GM12875 (cell line): ENCODE results near the gene APP.

Experiments used
- H3K4me3 ChIP-seq: one replicate; pipeline ENCODE4 v1.5.1; 2011; ENCODE audit warnings: low read depth, low read length, control low read depth
- CTCF ChIP-seq: IDR thresholded peaks from 2 replicates; pipeline ENCODE4 v1.5.1; 2011; ENCODE audit warnings: low read depth, mild to moderate bottlenecking, control low read depth, inconsistent platforms, low read length, moderate library complexity, borderline replicate concordance; ENCODE audit not compliant: insufficient read depth

APP gene

DNA sequence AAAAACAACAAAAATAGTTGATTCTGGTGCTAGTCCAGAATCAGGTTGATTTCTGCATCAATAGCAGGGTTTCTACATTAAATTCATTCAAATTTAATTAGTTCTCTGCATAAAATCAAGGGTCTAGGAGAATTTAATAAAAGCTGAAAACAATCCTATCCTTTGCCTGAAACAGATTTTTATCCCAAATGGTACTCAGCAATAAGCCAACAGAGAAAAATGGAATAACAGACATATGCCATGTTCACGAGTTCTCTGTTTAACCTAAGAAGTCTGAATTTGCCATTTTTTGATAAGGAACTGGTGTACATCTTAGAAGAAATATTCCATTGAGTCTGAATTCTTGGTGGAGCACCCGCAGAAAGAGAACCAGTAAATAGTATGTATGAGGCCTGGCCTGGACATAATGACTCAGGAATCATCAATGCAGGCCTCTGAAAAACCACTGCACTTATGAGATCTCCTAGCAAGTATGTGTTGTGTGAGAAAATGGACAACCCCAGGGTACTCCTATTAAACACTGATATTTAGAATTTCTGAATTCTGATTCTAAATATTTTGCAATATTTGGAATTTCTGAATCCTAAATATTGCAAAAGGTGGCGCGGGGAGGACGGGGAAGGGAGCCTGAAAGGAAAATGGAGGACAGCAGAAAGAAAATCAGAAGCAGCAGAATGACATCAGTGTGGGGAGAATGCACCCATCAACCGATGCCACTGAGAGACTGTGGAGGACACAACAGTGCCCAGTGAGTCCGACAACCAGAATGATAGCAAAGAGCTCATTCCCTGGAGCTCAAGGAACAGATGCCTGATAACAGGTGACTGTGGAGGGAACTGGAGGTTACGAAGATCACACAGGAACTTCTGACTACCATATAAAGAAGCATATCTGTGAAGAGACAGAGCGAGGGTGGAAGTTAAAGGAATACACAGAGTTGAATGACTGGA is 97.6 kb downstream of the APP start:
- no peak for TF ChIP-seq CTCF
- H3K4me3 ChIP-seq = no peak overlapping the region

DNA sequence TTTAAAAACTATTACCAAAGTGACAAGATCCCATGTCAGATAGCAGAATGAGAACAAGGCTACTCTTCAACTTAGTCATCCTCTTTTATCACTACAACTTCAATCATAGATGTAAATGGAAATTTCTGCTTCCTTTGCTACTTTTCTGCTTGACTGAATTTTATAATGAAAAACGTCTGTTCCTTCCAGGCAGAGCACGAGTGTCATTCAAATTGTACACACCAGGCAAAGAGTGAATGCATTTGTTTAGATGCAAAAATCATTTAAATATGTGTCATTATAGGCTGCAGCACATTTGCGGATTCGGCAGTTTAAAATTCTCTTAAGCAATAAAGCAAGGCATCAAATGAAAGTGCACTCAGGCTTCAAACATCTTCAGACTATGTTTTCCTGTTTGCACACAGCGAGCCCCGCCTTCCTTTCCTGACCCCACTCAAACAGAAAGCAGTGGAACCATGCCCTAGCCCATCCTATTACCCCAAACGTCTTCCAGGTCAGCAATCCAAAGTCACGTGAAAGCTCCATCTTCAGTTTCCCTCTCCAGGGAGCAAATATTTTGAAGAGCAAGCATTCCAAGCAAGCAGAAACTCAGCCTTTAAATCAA is 99.6 kb downstream of the APP start:
- no peak overlapping the region for H3K4me3 ChIP-seq
- TF ChIP-seq CTCF = no peak

DNA sequence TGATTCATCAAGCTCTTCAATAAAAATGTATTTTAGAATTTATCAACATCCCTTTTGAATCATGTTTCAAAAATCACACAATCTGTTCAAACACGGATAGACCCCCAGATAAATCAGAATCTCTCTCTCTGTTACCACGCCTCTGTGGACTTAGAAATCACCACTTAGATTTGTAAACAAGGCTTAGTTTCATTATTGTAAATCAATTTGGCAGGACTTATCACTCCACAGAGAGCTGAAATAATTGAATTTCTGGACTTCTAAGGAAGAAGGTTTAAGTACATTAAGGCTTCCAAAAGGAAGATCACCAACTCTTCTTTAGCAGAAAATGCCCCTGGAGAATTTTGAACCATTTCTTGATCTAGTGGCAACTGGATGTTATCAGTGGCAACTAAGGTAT is 100.4 kb downstream of the APP start:
- no peak for TF ChIP-seq CTCF
- no peak overlapping the region for H3K4me3 ChIP-seq

DNA sequence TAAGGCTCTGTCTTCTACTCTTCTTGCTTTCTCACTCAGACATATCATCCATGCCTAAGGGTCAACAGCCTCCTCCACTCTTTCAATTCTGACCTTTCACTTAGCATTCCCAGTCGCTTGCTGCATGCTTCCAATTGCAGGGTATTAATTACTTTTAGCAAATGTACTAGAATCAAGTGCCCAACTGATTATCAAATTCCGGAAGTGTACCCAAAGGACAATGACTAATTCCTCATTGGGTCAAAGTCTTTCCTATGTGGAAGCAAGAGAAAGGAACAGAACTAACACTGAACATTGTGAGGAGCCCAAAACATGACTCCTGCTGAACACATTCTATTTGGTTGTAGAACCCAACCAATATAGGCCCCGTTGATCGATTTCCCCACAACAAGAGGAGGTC is 101.8 kb downstream of the APP start:
- TF ChIP-seq CTCF = no peak
- H3K4me3 ChIP-seq = no peak overlapping the region

DNA sequence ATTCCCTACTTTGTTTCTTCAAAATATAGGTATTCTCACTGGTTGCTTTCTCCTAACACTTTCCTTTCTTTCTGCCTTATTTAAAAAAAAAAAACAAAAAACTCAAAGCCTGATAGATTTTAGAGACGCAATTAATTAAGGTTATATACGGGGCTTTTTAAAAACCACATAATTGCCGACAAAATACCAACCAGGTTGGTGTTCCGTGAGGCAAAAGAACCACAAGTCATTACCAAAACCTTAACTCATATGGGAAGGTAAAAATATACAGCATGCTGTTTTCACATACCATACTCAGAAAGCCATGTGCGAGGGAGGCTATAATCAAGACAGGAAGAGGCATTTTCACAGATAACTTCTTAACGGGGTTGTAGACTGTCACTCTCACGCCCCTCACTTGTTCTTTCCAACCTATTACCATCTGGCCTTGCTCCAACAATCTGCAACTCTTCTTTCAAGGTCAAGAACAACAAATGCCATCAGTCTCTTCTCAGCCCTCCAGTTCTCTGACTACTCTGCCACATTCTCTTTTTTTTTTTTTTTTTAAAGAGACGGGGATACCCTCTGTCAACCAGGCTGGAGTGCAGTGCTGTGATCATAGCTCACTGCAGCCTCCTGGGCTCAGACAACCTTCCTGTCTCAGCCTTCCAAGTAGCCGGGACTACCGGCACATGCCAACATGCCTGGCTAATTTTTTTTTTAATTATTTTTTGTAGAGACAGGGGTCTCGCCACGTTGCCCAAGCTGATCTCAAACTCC is 102.6 kb downstream of the APP start:
- no peak for TF ChIP-seq CTCF
- H3K4me3 ChIP-seq = no peak overlapping the region

GRCh38 chr21:26064506-26064905 is 106.1 kb downstream of the APP start:
- no peak overlapping the region for H3K4me3 ChIP-seq
- TF ChIP-seq CTCF = no peak
